GM13977 (cell line): ENCODE results near the gene GJD3.

ENCODE experiments used
- DNase-seq: peaks from one replicate; pipeline ENCODE4 v3.0.0; 2012; ENCODE audit warnings: low spot score
- in situ Hi-C: fragments of 300-500 bp; cut with MboI; formaldehyde crosslinking; loops from one replicate; pipeline ENCODE4 v1.12.0; 2022; ENCODE audit warnings: low sequenced_read_pairs, low pct_unique_long_range_greater_than_20kb, mixed read lengths, inconsistent platforms; ENCODE audit not compliant: unreplicated experiment
- TF ChIP-seq, protein P1 (sequence below): IDR thresholded peaks from 2 replicates; pipeline ENCODE4 v1.5.1; 2012; ENCODE audit warnings: mild to moderate bottlenecking, control low read depth; ENCODE audit not compliant: insufficient read depth; ENCODE audit errors: extremely low read depth, missing control alignments

The GJD3 gene

DNA sequence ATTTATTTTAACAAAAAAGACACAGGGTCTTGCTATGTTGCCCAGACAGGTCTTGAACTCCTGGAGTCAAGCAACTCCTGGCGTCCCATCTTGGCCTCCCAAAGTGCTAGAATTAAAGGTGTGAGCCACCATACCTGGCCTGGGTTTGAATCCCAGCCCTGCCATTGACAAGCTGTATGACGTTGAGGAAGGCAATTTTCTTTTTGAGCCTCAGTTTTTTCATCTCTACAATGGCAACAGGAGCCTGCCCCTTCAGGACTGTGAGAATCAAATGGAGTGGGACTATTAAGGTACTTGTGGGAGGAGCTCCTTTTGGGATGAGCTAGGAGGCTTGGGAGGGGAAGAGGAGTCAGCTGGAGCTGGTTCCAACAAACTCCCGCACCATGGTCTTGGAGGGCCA, 49.3 kb downstream of the GJD3 start:
- no peak for DNase-seq
- in situ Hi-C loops = no loop called here
- TF ChIP-seq, protein P1, sequence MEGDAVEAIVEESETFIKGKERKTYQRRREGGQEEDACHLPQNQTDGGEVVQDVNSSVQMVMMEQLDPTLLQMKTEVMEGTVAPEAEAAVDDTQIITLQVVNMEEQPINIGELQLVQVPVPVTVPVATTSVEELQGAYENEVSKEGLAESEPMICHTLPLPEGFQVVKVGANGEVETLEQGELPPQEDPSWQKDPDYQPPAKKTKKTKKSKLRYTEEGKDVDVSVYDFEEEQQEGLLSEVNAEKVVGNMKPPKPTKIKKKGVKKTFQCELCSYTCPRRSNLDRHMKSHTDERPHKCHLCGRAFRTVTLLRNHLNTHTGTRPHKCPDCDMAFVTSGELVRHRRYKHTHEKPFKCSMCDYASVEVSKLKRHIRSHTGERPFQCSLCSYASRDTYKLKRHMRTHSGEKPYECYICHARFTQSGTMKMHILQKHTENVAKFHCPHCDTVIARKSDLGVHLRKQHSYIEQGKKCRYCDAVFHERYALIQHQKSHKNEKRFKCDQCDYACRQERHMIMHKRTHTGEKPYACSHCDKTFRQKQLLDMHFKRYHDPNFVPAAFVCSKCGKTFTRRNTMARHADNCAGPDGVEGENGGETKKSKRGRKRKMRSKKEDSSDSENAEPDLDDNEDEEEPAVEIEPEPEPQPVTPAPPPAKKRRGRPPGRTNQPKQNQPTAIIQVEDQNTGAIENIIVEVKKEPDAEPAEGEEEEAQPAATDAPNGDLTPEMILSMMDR = no peak

DNA sequence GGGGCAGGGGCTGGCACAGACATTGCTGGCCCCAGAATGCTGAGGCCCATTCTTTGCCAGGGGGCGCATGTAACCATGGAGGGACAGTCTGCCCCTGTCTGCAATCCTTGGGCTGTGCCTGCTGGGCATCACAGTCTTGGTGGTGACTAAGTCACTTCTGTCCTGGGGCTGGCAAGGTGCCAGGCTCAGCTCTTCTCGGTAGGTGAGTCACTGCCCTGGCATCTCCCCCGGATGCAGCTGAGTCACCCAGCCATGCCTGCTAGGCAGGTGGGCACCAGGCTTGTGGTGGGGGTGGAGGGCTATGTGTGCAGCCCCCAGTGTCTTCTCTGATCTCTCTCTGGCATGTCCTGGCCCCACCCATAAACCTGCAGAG, 50.0 kb downstream of the GJD3 start:
- peak; percentile 18 for DNase-seq
- in situ Hi-C loops = no loop called here
- TF ChIP-seq, protein P1 = no peak

DNA sequence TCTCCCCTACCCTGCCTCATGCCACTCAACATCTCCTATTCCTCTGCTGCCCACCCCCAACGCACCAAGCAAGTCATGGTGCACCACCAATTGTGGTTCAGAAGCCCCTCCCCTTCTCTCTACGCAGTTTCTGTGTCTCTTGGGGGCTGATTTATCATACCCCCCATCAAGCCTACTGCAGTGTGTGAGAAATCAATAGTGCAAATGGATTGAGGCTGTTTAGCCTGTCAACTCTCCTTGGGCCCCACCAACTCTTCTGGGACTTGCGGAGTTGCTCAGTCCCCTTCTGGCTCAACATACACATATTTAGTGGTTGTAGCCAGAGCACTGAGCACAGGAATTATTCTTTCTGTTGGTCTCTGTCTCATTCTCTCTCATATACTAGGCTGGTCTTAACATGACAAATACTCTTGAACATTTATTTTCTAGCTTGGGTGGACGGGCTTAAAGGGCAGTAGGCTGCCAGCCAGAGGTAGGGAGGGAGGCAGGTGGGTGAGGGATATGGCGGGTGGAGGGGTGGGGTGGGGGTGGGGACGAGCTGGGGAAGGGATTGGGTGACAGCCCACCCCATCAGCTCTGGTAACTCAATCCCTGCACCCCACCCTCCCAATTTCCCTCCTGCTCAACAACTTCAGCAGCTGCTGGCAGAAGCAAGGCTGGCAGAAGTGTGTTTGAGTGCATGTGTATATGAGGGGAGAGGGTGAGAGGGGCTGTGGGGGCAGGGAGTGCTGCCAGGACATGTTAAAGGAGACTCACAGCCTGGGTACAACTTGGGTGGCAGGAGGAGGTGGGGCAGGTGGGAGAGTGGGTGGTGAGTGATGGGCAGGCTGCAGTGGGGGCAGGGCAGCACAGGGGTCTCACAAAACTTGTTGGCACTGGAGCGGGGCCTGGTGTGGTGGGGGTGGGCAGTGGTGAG, 50.6 kb downstream of the GJD3 start:
- TF ChIP-seq, protein P1 = no peak
- DNase-seq = peak; percentile 3
- in situ Hi-C loops = no loop called here
